Thoracic aorta (tissue), 2 donors: Measurements from ENCODE around the gene ZMYND8. TPM values are rescaled to one million over a fixed set of nuclear protein-coding genes. Genes with fewer than 3 reads are reported as not detected.

Experiments
- ATAC-seq: fragments of 150-250 bp; one replicate; pipeline ENCODE4 v1.8.0; 2017; ENCODE audit warnings: low read depth; ENCODE audit not compliant: insufficient number of reproducible peaks, low FRiP score
- DNase-seq: peaks from one replicate; pipeline ENCODE4 v3.0.0-alpha.2; 2020; ENCODE audit warnings: low spot score
- H3K27ac ChIP-seq, 2 donors: fragments of 200-600 bp; sonication (generic); 1 replicate in 1 of 2; 2 replicates in 1 of 2; pipeline ENCODE4 v1.5.1; 2016; ENCODE audit warnings: mild to moderate bottlenecking in 2 of 2, moderate library complexity in 2 of 2
- H3K27me3 ChIP-seq: fragments of 200-600 bp; sonication (generic); replicated peaks from 2 replicates; pipeline ENCODE4 v1.6.0; 2016; ENCODE audit warnings: mild to moderate bottlenecking; ENCODE audit not compliant: insufficient read depth
- H3K36me3 ChIP-seq: fragments of 200-600 bp; sonication (generic); one replicate; pipeline ENCODE4 v1.5.1; 2016
- H3K4me1 ChIP-seq, 2 donors: fragments of 200-600 bp; sonication (generic); 1 replicate in 1 of 2; 2 replicates in 1 of 2; pipeline versions ENCODE4 v1.5.1 to v1.6.0; 2016; ENCODE audit warnings: low read depth in 2 of 2, mild to moderate bottlenecking in 1 of 2; ENCODE audit not compliant: control insufficient read depth in 1 of 2
- H3K4me3 ChIP-seq: fragments of 200-600 bp; sonication (generic); 2 replicates; pipeline ENCODE4 v1.5.1; 2016; ENCODE audit warnings: mild to moderate bottlenecking
- H3K9me3 ChIP-seq: fragments of 200-600 bp; sonication (generic); 2 replicates; pipeline ENCODE4 v1.5.1; 2016
- total RNA-seq, 2 donors: library from RNA; depleted of rRNA; stranded (reverse); fragments of >200 nt; gene quantifications; one replicate each; pipeline versions ENCODE4 v1.1.0 to v1.2.3, GENCODE V29; 2016
- TF ChIP-seq, protein P1 (sequence below): fragments of 200-600 bp; sonication (generic); IDR thresholded peaks from one replicate; pipeline ENCODE4 v1.5.1; 2019; ENCODE audit warnings: antibody characterized with exemption

The ZMYND8 gene
- total RNA-seq, 2 donors from 2014 or later = 17.9 to 27.2 TPM

DNA sequence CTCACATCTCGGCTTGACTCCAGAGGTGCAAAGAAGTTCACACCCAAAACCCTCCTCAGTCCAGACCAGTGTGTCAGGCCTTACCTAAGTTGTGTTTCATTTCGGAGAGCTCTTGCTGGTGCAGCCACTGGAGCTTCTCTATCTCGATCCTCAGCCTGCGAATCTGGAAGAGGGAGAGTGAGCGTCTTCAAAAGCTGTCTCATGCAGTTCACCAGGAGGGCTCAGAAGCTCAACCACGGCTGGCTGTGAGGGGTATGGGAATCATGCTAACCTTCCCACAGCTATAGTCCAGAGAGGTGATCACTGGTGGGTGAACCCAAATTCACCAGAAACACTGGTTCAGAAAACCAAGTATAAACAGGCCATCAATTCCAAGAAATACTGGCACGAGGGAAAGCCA lies 129.4 kb downstream of the ZMYND8 start:
- no peaks in the 10 kb centered on the region for H3K27me3 ChIP-seq
- DNase-seq = no peak
- TF ChIP-seq, protein P1, sequence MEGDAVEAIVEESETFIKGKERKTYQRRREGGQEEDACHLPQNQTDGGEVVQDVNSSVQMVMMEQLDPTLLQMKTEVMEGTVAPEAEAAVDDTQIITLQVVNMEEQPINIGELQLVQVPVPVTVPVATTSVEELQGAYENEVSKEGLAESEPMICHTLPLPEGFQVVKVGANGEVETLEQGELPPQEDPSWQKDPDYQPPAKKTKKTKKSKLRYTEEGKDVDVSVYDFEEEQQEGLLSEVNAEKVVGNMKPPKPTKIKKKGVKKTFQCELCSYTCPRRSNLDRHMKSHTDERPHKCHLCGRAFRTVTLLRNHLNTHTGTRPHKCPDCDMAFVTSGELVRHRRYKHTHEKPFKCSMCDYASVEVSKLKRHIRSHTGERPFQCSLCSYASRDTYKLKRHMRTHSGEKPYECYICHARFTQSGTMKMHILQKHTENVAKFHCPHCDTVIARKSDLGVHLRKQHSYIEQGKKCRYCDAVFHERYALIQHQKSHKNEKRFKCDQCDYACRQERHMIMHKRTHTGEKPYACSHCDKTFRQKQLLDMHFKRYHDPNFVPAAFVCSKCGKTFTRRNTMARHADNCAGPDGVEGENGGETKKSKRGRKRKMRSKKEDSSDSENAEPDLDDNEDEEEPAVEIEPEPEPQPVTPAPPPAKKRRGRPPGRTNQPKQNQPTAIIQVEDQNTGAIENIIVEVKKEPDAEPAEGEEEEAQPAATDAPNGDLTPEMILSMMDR = no peak
- H3K9me3 ChIP-seq = no peaks in the 10 kb centered on the region
- H3K36me3 ChIP-seq = peaks cover 7% of the 10 kb centered on the region
- no peak overlapping the region for H3K27ac ChIP-seq
- H3K4me3 ChIP-seq = no peak overlapping the region
- ATAC-seq = no peak
- H3K4me1 ChIP-seq = peaks cover 6 to 19% of the 10 kb centered on the region in 2 donors

DNA sequence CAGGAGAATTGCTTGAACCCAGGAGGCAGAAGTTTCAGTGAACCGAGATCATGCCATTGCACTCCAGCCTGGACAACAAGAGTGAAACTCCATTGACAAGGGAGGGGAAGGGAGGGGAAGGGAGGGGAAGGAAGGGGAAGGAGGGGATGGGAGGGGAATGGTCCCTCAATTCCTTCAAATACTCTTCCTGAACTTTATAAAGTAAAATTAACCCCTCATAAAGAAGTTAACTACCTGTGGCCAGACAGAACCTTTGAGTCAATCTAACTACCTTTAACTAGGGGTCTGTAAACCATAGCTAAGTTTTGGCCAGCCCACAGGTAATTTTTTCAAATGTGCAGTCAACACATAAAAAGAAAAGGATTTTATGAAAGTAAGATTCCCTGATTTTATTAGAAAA lies 131.0 kb downstream of the ZMYND8 start:
- H3K27ac ChIP-seq = no peak overlapping the region
- no peak for DNase-seq
- H3K27me3 ChIP-seq = no peaks in the 10 kb centered on the region
- TF ChIP-seq, protein P1 = no peak
- no peak overlapping the region for H3K4me3 ChIP-seq
- H3K36me3 ChIP-seq = peaks cover 10% of the 10 kb centered on the region
- ATAC-seq = no peak
- H3K9me3 ChIP-seq = no peaks in the 10 kb centered on the region
- H3K4me1 ChIP-seq = peaks cover 0 to 2% of the 10 kb centered on the region in 2 donors

- H3K36me3 ChIP-seq = peaks cover 10% of the 10 kb centered on the region
These were observed 131.6 kb downstream of the ZMYND8 start for GRCh38 chr20:47224857-47225256.

DNA sequence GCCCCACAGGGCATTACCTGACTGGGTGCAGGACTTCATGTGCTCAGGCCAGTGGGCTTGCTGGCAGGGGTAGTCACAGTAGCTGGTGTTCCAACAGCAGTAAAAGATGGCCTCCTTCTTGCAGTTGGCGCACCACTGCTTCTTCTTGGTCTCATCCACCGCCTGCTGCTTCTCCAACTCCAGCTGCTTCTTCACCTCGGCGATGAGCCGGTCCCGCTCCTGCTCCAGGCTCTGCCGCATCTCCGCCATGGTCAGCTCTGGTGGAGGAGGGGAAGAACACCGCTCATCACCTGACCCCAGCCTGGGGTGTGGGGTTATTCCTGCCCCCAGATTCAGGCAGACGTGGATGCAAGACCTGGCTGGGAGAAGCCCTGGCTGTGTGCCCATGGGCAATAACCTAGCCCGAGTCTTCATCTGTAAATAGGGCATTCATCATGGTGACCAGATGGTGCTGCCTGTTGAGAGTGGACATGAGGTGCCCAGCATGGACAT lies 132.2 kb downstream of the ZMYND8 start:
- Histone ChIP-seq H3K27me3 (no peaks in the 10 kb centered on the region), H3K9me3 (no peaks in the 10 kb centered on the region), H3K27ac (no peak overlapping the region), H3K4me3 (no peak overlapping the region), H3K36me3 (peaks cover 10% of the 10 kb centered on the region), H3K4me1 (no peaks in the 10 kb centered on the region)
- DNase-seq = no peak
- TF ChIP-seq, protein P1 = no peak
- no peak for ATAC-seq

More at GRCh38 chr20:47224857-47225256, 131.6 kb downstream of the ZMYND8 start:
- Histone ChIP-seq H3K4me1 (no peaks in the 10 kb centered on the region), H3K9me3 (no peaks in the 10 kb centered on the region), H3K4me3 (no peak overlapping the region), H3K27me3 (no peaks in the 10 kb centered on the region), H3K27ac (no peak overlapping the region)
- TF ChIP-seq, protein P1 = no peak
- ATAC-seq (no peak), DNase-seq (no peak)

DNA sequence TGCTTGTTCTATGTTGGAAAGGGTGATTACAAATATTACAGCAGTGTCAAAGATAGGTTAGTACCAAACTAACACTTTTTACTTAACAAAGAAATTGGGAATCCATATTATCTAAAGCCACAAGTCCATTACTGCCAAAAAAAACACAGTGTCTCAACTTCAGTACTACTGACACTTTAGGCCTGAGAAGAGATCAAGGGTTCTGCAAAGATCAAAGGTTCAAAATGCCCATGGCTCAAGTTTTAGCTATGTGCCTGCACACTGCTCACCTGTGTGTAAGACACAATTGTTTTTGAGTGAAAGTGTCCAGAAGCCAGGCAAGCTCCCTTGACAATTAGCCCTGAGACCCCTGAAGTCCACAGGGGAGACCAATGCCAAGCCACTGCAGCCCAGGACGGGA lies 132.6 kb downstream of the ZMYND8 start:
- no peak overlapping the region for H3K27ac ChIP-seq
- no peaks in the 10 kb centered on the region for H3K4me1 ChIP-seq
- TF ChIP-seq, protein P1 = no peak
- no peaks in the 10 kb centered on the region for H3K27me3 ChIP-seq
- peaks cover 10% of the 10 kb centered on the region for H3K36me3 ChIP-seq
- H3K4me3 ChIP-seq = no peak overlapping the region
- DNase-seq (no peak), ATAC-seq (no peak)
- H3K9me3 ChIP-seq = no peaks in the 10 kb centered on the region
